HepG2 (cell line): ENCODE data around the gene PDSS2. TPM values are rescaled to one million over a fixed set of nuclear protein-coding genes. Genes with fewer than 3 reads are reported as not detected.

Experiments
- ATAC-seq: fragments of 200-7000 bp; cut with Tn5 transposase; 3 replicates; pipeline ENCODE4 v1.9.1; 2020; ENCODE audit warnings: mild to moderate bottlenecking, moderate library complexity
- BruUV-seq: library from RNA; stranded (reverse); fragments of 400-500 nt; replicated peaks from 2 replicates; lab custom pipeline; 2021; lab: Mats Ljungman, UMichigan
- CTCF ChIA-PET: fragments of 300-600 bp; formaldehyde crosslinking; extraction: SDS; loops from one replicate; lab custom pipeline; 2021; ENCODE audit warnings: low total read pairs, inconsistent platforms, low intra/inter-chr PET ratio; lab: Yijun Ruan, JAX
- POLR2A ChIA-PET: fragments of 350-600 bp; sonication (Branson Sonifier 250); formaldehyde crosslinking; loops from one replicate; lab custom pipeline; 2020; ENCODE audit warnings: antibody characterized with exemption, inconsistent platforms; lab: Yijun Ruan, JAX
- DNase-seq: peaks from one replicate; pipeline ENCODE4 v3.0.0-alpha.2; 2015; ENCODE audit warnings: low spot score
- FAIRE-seq: peaks from 3 replicates; lab custom pipeline; 2011; peaks lifted over from hg19 to GRCh38; lab: Jason Lieb, UNC
- H2AFZ ChIP-seq: one replicate; pipeline ENCODE4 v1.6.1; 2011; ENCODE audit warnings: low read length, inconsistent platforms
- H3K27ac ChIP-seq: fragments of 300-600 bp; 3 replicates; pipeline ENCODE4 v1.8.0; 2011; ENCODE audit warnings: mixed run types, mild to moderate bottlenecking, mixed read lengths, low read length, inconsistent platforms; ENCODE audit not compliant: insufficient read depth; ENCODE audit errors: extremely low read length
- H3K27me3 ChIP-seq, 2 experiments: fragments of 200-600 bp in 1 of 2; 2 replicates in 1 of 2; 3 replicates in 1 of 2; pipeline versions ENCODE4 v1.6.0 to v1.8.0; 2011; ENCODE audit warnings: low read length in 2 of 2, mild to moderate bottlenecking in 2 of 2, moderate library complexity in 2 of 2, inconsistent platforms in 1 of 2; ENCODE audit not compliant: insufficient read depth in 2 of 2, control insufficient read depth in 1 of 2
- H3K36me3 ChIP-seq, 2 experiments: fragments of 200-600 bp in 1 of 2; replicated peaks in 1 of 2; 2 replicates in 1 of 2; 3 replicates in 1 of 2; pipeline versions ENCODE4 v1.5.1 to v1.8.0; 2011; ENCODE audit warnings: low read length in 2 of 2, inconsistent platforms in 1 of 2; ENCODE audit not compliant: insufficient read depth in 2 of 2, control insufficient read depth in 1 of 2
- H3K4me1 ChIP-seq: 2 replicates; pipeline ENCODE4 v1.5.1; 2012; ENCODE audit warnings: low read length, inconsistent platforms; ENCODE audit not compliant: insufficient read depth
- H3K4me2 ChIP-seq: 2 replicates; pipeline ENCODE4 v1.6.0; 2011; ENCODE audit warnings: low read depth, low read length, inconsistent platforms
- H3K4me3 ChIP-seq, 3 experiments: fragments of 200-600 bp in 1 of 3; sonication (generic), shearing (Covaris generic) in 1 of 3; replicated peaks in 1 of 3; 2 replicates each; pipeline ENCODE4 v1.5.1; 2011 to 2016; ENCODE audit warnings: low read length in 3 of 3, inconsistent platforms in 2 of 3, low read depth in 2 of 3, mild to moderate bottlenecking in 2 of 3, control low read depth in 1 of 3, mixed read lengths in 1 of 3; ENCODE audit not compliant: insufficient read depth in 1 of 3
- H3K79me2 ChIP-seq: one replicate; pipeline ENCODE4 v1.6.1; 2011; ENCODE audit warnings: low read length, inconsistent platforms; ENCODE audit not compliant: insufficient read depth
- H3K9ac ChIP-seq: 2 replicates; pipeline ENCODE4 v1.6.0; 2011; ENCODE audit warnings: mild to moderate bottlenecking, low read depth, low read length, inconsistent platforms; ENCODE audit not compliant: insufficient read depth
- H3K9me3 ChIP-seq: 2 replicates; pipeline ENCODE4 v1.5.1; 2012; ENCODE audit warnings: mild to moderate bottlenecking, low read length
- H4K20me1 ChIP-seq: 2 replicates; pipeline ENCODE4 v1.6.0; 2011; ENCODE audit warnings: inconsistent platforms, mild to moderate bottlenecking, low read length, moderate library complexity; ENCODE audit not compliant: insufficient read depth
- CC2D1A ChIP-seq: sonication (generic); formaldehyde crosslinking; IDR thresholded peaks from 2 replicates; pipeline ENCODE4 v1.8.1; 2023; ENCODE audit warnings: mild to moderate bottlenecking, missing genetic modification reagents
- IRX3 ChIP-seq: sonication (generic); formaldehyde crosslinking; IDR thresholded peaks from 2 replicates; pipeline ENCODE4 v1.8.1; 2023; ENCODE audit warnings: mild to moderate bottlenecking, low read depth, missing genetic modification reagents, borderline replicate concordance
- KDM1A ChIP-seq: IDR thresholded peaks from 2 replicates; pipeline ENCODE4 v1.6.1; 2016; ENCODE audit warnings: missing compliant biosample characterization
- KLF15 ChIP-seq: sonication (generic); formaldehyde crosslinking; IDR thresholded peaks from 2 replicates; pipeline ENCODE4 v1.8.1; 2023; ENCODE audit warnings: borderline replicate concordance, mild to moderate bottlenecking, inconsistent platforms, missing genetic modification reagents, mixed read lengths
- MED8 ChIP-seq: sonication (generic); formaldehyde crosslinking; IDR thresholded peaks from 2 replicates; pipeline ENCODE4 v1.8.1; 2023; ENCODE audit warnings: mild to moderate bottlenecking, missing genetic modification reagents; ENCODE audit not compliant: insufficient replicate concordance
- MEIS1 ChIP-seq: sonication (generic); formaldehyde crosslinking; IDR thresholded peaks from 2 replicates; pipeline ENCODE4 v1.9.0; 2021; ENCODE audit warnings: mild to moderate bottlenecking, missing genetic modification reagents, moderate library complexity, borderline replicate concordance
- ZC3H4 ChIP-seq: sonication (generic); formaldehyde crosslinking; IDR thresholded peaks from 2 replicates; pipeline ENCODE4 v1.4.0; 2020; ENCODE audit warnings: missing genetic modification reagents, borderline replicate concordance
- ZNF589 ChIP-seq: sonication (generic); formaldehyde crosslinking; conservative IDR thresholded peaks from 2 replicates; pipeline ENCODE4 v1.8.0; 2022; ENCODE audit warnings: mild to moderate bottlenecking, moderate library complexity, missing genetic modification reagents
- ZNF878 ChIP-seq: sonication (generic); formaldehyde crosslinking; IDR thresholded peaks from 2 replicates; pipeline ENCODE4 v1.8.1; 2023; ENCODE audit warnings: mild to moderate bottlenecking, missing genetic modification reagents, moderate library complexity
- WGBS: methylation state at CpG from one replicate; pipeline ENCODE4 v1.1.6; 2017; ENCODE audit warnings: low lambda C conversion rate; 5-methylcytosine and 5-hydroxymethylcytosine counted together
- in situ Hi-C: cut with HindIII; loops from 2 replicates; pipeline ENCODE4 v1.10.0; 2017; ENCODE audit warnings: low pct_unique_long_range_greater_than_20kb; ENCODE audit not compliant: extremely low pct_ligation_motif_present
- intact Hi-C: fragments of 100-400 bp; cut with micrococcal nuclease; formaldehyde crosslinking; loops from one replicate; pipeline ENCODE4 v1.10.0; 2022; ENCODE audit not compliant: unreplicated experiment
- polyA plus RNA-seq, 8 experiments: library from polyadenylated mRNA; depleted of rRNA in 3 of 8; stranded (reverse) in 7 of 8; unstranded in 1 of 8; fragments of >200 nt; fragmentation: Illumina TruSeq in 4 of 8; extraction: Trizol in 4 of 8; gene quantifications; 2 replicates each; pipeline versions ENCODE4 v1.2.1 to v1.2.3, GENCODE V29; 2011 to 2016; ENCODE audit warnings: low read depth in 4 of 8, missing spikeins in 1 of 8, mixed read lengths in 1 of 8; ENCODE audit not compliant: insufficient read depth in 1 of 8
- total RNA-seq, 5 experiments: library from RNA; depleted of rRNA; stranded (reverse); fragments of >200 nt; fragmentation: Illumina TruSeq; extraction: Trizol; gene quantifications; 2 replicates each; pipeline ENCODE4 v1.2.3, GENCODE V29; 2016; ENCODE audit warnings: low read depth in 1 of 5
- TF ChIP-seq, protein P1 (sequence below): sonication (generic); formaldehyde crosslinking; IDR thresholded peaks from 2 replicates; pipeline ENCODE4 v1.5.1; 2020; ENCODE audit warnings: mild to moderate bottlenecking, missing genetic modification reagents, borderline replicate concordance
- TF ChIP-seq, protein P2 (sequence below): sonication (generic); formaldehyde crosslinking; IDR thresholded peaks from 2 replicates; pipeline ENCODE4 v1.9.0; 2021; ENCODE audit warnings: missing genetic modification reagents, mild to moderate bottlenecking, borderline replicate concordance
- TF ChIP-seq, protein P3 (sequence below): sonication (generic); formaldehyde crosslinking; conservative IDR thresholded peaks from 2 replicates; pipeline ENCODE4 v1.4.0; 2020; ENCODE audit warnings: missing genetic modification reagents
- TF ChIP-seq, protein P4 (sequence below), 2 experiments: fragments of 450-650 bp in 1 of 2; sonication (generic) in 1 of 2; formaldehyde crosslinking; IDR thresholded peaks; 2 replicates each; pipeline versions ENCODE4 v1.5.0 to v1.8.0; 2020 to 2022; ENCODE audit warnings: mild to moderate bottlenecking in 1 of 2, missing genetic modification reagents in 1 of 2

PDSS2 gene
- total and polyA plus RNA-seq, 2 of the 13 experiments (the other 11 are each of a cell fraction or from before 2014, with no cell fraction given): 16.2 to 17.0 TPM

DNA sequence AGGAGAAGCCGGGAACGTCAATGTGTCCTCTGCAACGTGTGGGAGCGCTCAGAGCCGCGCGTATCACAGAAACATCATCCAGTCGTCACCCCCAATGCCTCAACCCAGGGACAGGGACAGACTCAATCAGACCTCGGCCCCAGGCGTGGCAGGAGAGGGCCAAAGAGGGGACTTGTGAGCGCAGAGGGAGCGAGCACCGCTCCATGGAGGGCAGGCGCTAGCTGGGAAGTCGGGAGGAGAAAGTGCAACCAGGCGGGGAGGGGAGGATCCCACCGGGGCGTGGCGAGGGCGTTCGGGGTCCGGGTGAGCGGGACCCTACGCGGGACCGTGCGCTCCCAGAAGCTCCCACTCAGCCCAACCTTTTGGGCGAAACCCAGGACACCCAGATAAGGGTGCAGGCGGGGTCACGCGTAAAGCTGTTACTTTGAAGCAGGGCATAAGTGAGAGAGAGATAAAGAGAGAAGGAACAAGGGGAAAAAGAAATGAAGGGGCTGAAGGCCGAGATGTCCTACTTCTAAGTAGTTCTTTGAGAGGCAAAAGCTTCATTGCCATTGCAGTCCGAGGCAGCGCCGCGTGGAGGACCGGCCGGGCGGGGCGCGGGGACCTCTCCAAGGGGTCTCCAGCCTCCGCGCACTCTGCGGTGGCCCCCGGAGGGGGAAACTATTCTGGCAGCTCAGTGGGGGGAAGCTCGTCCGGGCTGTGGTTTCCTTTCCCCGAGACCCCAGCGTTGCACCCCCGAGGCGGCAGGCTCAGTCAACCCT, 29.7 kb upstream of the PDSS2 start (continued):
- no peak for TF ChIP-seq KLF15 (CRISPR knock-in tag)
- TF ChIP-seq IRX3: peak; percentile 15; the same call in 1 of the 2 replicates
- TF ChIP-seq, all 625 proteins: peak for 97

DNA sequence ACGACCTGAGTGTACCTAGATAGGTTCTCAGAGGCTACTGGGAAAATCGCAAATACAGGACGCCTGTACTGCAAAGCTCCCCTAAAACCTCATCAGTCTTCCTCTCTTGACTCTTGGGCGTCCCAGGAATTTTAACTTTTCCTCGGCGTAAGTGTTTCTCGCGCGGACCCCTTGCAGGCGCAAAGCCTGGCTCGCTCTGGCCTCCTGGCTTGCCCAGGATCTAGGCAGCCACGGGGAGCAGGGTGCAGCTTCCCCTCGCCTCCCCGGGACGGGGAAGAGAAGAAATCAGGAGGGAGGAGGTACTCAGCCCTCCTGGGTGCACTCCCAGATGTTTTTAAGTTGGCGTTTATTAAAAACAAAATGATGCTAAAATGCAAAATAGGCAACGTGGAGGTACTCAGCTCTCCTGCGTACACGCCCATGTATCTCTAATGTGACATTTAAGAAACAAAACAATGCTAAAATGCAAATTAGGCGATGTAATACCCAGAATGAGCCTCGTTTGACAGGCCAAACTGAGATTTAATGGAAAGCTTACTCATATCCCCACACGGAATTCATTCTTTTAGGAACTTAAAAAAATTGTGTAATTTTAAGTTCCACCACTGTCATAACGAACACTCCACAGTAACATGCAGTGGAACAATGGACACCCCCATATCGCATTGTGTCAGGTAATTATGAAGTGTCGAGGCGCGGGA, 29.0 kb upstream of the PDSS2 start:
- Histone ChIP-seq H3K9me3 (no peaks in the 10 kb centered on the region), H3K9ac (peak overlapping the region; percentile 80), H3K36me3 (no peaks in the 10 kb centered on the region), H3K27ac (peak overlapping the region; percentile 73), H3K79me2 (peaks cover 25% of the 10 kb centered on the region), H3K27me3 (no peaks in the 10 kb centered on the region; a peak in 2 of 5 replicates), H3K4me2 (peak overlapping the region; percentile 97), H4K20me1 (no peaks in the 10 kb centered on the region), H3K4me1 (peaks cover 19% of the 10 kb centered on the region), H3K4me3 (peak overlapping the region; percentile 94 to 98 (median 96)), H2AFZ (no peak overlapping the region)
- ChIA-PET CTCF (no interaction called here), POLR2A (interaction anchor here (1.0 to 4.0 kb wide), 4 partner anchors 29 to 373 kb away, joined by 4 to 24 read pairs (median 8); partner anchors contain the start of genes BEND3 and PDSS2)
- FAIRE-seq: no peak
- intact Hi-C loops (no loop called here), in situ Hi-C loops (no loop called here)
- TSS peak; percentile 54 for BruUV-seq
- no peak for ATAC-seq
- WGBS: 5% methylated on average over 26 of the region's 27 CpGs
- no peak for DNase-seq
- TF ChIP-seq ZNF878 (CRISPR knock-in tag): no peak
- no peak for TF ChIP-seq ZC3H4 (CRISPR knock-in tag)
- TF ChIP-seq ZNF589 (CRISPR knock-in tag): 0 out of 2 replicates have a peak, but pooled peaks have one; percentile 32
- TF ChIP-seq, protein P1, sequence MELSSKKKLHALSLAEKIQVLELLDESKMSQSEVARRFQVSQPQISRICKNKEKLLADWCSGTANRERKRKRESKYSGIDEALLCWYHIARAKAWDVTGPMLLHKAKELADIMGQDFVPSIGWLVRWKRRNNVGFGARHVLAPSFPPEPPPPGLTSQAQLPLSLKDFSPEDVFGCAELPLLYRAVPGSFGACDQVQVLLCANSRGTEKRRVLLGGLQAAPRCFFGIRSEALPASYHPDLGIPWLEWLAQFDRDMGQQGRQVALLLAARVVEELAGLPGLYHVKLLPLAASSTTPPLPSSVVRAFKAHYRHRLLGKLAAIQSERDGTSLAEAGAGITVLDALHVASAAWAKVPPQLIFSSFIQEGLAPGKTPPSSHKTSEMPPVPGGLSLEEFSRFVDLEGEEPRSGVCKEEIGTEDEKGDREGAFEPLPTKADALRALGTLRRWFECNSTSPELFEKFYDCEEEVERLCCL (CRISPR knock-in tag): no peak
- TF ChIP-seq, protein P2, sequence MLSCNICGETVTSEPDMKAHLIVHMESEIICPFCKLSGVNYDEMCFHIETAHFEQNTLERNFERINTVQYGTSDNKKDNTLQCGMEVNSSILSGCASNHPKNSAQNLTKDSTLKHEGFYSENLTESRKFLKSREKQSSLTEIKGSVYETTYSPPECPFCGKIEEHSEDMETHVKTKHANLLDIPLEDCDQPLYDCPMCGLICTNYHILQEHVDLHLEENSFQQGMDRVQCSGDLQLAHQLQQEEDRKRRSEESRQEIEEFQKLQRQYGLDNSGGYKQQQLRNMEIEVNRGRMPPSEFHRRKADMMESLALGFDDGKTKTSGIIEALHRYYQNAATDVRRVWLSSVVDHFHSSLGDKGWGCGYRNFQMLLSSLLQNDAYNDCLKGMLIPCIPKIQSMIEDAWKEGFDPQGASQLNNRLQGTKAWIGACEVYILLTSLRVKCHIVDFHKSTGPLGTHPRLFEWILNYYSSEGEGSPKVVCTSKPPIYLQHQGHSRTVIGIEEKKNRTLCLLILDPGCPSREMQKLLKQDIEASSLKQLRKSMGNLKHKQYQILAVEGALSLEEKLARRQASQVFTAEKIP: no peak
- TF ChIP-seq MEIS1 (CRISPR knock-in tag): 0 out of 2 replicates have a peak, but pooled peaks have one; percentile 20
- TF ChIP-seq, protein P3, sequence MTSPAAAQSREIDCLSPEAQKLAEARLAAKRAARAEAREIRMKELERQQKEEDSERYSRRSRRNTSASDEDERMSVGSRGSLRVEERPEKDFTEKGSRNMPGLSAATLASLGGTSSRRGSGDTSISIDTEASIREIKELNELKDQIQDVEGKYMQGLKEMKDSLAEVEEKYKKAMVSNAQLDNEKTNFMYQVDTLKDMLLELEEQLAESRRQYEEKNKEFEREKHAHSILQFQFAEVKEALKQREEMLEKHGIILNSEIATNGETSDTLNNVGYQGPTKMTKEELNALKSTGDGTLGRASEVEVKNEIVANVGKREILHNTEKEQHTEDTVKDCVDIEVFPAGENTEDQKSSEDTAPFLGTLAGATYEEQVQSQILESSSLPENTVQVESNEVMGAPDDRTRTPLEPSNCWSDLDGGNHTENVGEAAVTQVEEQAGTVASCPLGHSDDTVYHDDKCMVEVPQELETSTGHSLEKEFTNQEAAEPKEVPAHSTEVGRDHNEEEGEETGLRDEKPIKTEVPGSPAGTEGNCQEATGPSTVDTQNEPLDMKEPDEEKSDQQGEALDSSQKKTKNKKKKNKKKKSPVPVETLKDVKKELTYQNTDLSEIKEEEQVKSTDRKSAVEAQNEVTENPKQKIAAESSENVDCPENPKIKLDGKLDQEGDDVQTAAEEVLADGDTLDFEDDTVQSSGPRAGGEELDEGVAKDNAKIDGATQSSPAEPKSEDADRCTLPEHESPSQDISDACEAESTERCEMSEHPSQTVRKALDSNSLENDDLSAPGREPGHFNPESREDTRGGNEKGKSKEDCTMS (CRISPR knock-in tag): no peak
- TF ChIP-seq MED8 (CRISPR knock-in tag): peak; percentile 46
- TF ChIP-seq, protein P4, sequence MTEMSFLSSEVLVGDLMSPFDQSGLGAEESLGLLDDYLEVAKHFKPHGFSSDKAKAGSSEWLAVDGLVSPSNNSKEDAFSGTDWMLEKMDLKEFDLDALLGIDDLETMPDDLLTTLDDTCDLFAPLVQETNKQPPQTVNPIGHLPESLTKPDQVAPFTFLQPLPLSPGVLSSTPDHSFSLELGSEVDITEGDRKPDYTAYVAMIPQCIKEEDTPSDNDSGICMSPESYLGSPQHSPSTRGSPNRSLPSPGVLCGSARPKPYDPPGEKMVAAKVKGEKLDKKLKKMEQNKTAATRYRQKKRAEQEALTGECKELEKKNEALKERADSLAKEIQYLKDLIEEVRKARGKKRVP (CRISPR knock-in tag; IDR thresholded peaks at IDR 0.05): peak in 1 of 2 experiments; percentile 56; a peak in 1 of 4 replicates
- no peak for TF ChIP-seq CC2D1A (CRISPR knock-in tag)
- no peak for TF ChIP-seq KDM1A (CRISPR knock-in tag)
